ENCODE data around the gene TMIGD1.
A peak's percentile ranks its signal among the peaks of the same experiment; 100 is the strongest.
"Not testable (repeated sequence)": the region's sequence is repeated elsewhere in the genome, so short reads cannot be mapped to it uniquely, and the experiment has no call there.

The TMIGD1 gene

GRCh38 chr17:30347488-30347887 is 13.6 kb upstream of the TMIGD1 start:
- ChIA-PET POLR2A (no interaction called here), CTCF (interaction anchor here (3.0 kb wide), 1 partner anchor 11 kb away, joined by 17 read pairs; no protein-coding TSS in a partner anchor)
- TF ChIP-seq CTCF (IDR thresholded peaks at IDR 0.05; ENCODE audit: control extremely low read depth, extremely low read depth, low read depth, missing control alignments), result no peak
- no peak for DNase-seq (ENCODE audit: extremely low spot score)

- POLR2A ChIA-PET, result no interaction called here
Observed at GRCh38 chr17:30346221-30346795, 12.5 kb upstream of the TMIGD1 start.

GRCh38 chr17:30345527-30346075 is 11.7 kb upstream of the TMIGD1 start:
- CTCF ChIA-PET, result interaction anchor here (1.0 to 3.3 kb wide), 5 partner anchors 9 to 241 kb away, joined by 3 to 15 read pairs (median 8); no protein-coding TSS in a partner anchor
- DNase-seq (ENCODE audit: extremely low spot score), result peak; percentile 20
- POLR2A ChIA-PET, result no interaction called here
- no peak for TF ChIP-seq CTCF (IDR thresholded peaks at IDR 0.05; ENCODE audit: control extremely low read depth, extremely low read depth, low read depth, missing control alignments)

More at GRCh38 chr17:30346221-30346795, 12.5 kb upstream of the TMIGD1 start:
- TF ChIP-seq CTCF (IDR thresholded peaks at IDR 0.05; ENCODE audit: control extremely low read depth, extremely low read depth, low read depth, missing control alignments), result no peak
- DNase-seq (ENCODE audit: extremely low spot score), result no peak
- CTCF ChIA-PET, result interaction anchor here (1.0 to 3.3 kb wide), 6 partner anchors 10 to 242 kb away, joined by 3 to 17 read pairs (median 10); no protein-coding TSS in a partner anchor

GRCh38 chr17:30345089-30345433 is 11.2 kb upstream of the TMIGD1 start:
- ChIA-PET POLR2A (no interaction called here), CTCF (interaction anchor here (1.0 to 3.3 kb wide), 4 partner anchors 8 to 240 kb away, joined by 3 to 15 read pairs (median 10); no protein-coding TSS in a partner anchor)
- no peak for DNase-seq (ENCODE audit: extremely low spot score)
- TF ChIP-seq CTCF (IDR thresholded peaks at IDR 0.05; ENCODE audit: control extremely low read depth, extremely low read depth, low read depth, missing control alignments), result no peak

- ChIA-PET POLR2A (no interaction called here), CTCF (interaction anchor here (1.0 to 3.3 kb wide), 5 partner anchors 8 to 240 kb away, joined by 3 to 15 read pairs (median 8); partner anchors contain the start of gene TMIGD1)
- no peak for TF ChIP-seq CTCF (IDR thresholded peaks at IDR 0.05; ENCODE audit: control extremely low read depth, extremely low read depth, low read depth, missing control alignments)
- DNase-seq (ENCODE audit: extremely low spot score), result no peak
Observed at GRCh38 chr17:30344283-30345088, 10.6 kb upstream of the TMIGD1 start.

- DNase-seq (ENCODE audit: extremely low spot score), result no peak
- ChIA-PET POLR2A (no interaction called here), CTCF (interaction anchor here (1.9 to 5.0 kb wide), 3 partner anchors 10 to 239 kb away, joined by 5 to 30 read pairs (median 13); partner anchors contain the start of gene TMIGD1)
- no peak for TF ChIP-seq CTCF (IDR thresholded peaks at IDR 0.05; ENCODE audit: control extremely low read depth, extremely low read depth, low read depth, missing control alignments)
Observed at GRCh38 chr17:30343796-30344195, 9.9 kb upstream of the TMIGD1 start.

- POLR2A ChIA-PET; DNase-seq (ENCODE audit: extremely low spot score): not testable (repeated sequence)
- CTCF ChIA-PET, result interaction anchor here (1.5 to 5.0 kb wide), 5 partner anchors 10 to 238 kb away, joined by 3 to 51 read pairs (median 13); partner anchors contain the start of gene TMIGD1
Observed at GRCh38 chr17:30343244-30343643, 9.4 kb upstream of the TMIGD1 start.
